Tibial artery (tissue), 4 donors: ENCODE data around the gene IQGAP2.

ENCODE experiments used
- DNase-seq, 2 donors: peaks; one replicate each; pipeline ENCODE4 v3.0.0-alpha.2; 2019
- H3K27ac ChIP-seq, 2 donors: fragments of 200-600 bp; sonication (generic) in 1 of 2; 1 replicate in 1 of 2; 2 replicates in 1 of 2; pipeline ENCODE4 v1.5.1; 2018 to 2019; ENCODE audit warnings: mild to moderate bottlenecking in 1 of 2
- H3K27me3 ChIP-seq, 2 donors: fragments of 200-600 bp; sonication (generic) in 1 of 2; one replicate each; pipeline versions ENCODE4 v1.5.1 to v1.6.0; 2016 to 2019
- H3K36me3 ChIP-seq, 3 donors: fragments of 200-600 bp; sonication (generic) in 2 of 3; one replicate each; pipeline ENCODE4 v1.5.1; 2016 to 2019; ENCODE audit warnings: mild to moderate bottlenecking in 2 of 3
- H3K4me1 ChIP-seq, 4 donors: fragments of 200-600 bp; sonication (generic) in 2 of 4; 1 replicate in 3 of 4; 2 replicates in 1 of 4; pipeline ENCODE4 v1.5.1; 2016 to 2019
- H3K4me3 ChIP-seq, 2 donors: fragments of 200-600 bp; sonication (generic) in 1 of 2; 1 replicate in 1 of 2; 2 replicates in 1 of 2; pipeline ENCODE4 v1.5.1; 2018 to 2019; ENCODE audit warnings: mild to moderate bottlenecking in 2 of 2
- H3K9me3 ChIP-seq, 3 donors: fragments of 200-600 bp; sonication (generic) in 1 of 3; one replicate each; pipeline ENCODE4 v1.5.1; 2016 to 2019
- CTCF ChIP-seq, 2 experiments: fragments of 200-600 bp in 1 of 2; fragments of 450-650 bp in 1 of 2; IDR thresholded peaks; one replicate each; pipeline ENCODE4 v1.5.1; 2017 to 2019; ENCODE audit warnings: antibody characterized with exemption in 2 of 2, mild to moderate bottlenecking in 1 of 2, moderate library complexity in 1 of 2
- intact Hi-C: fragments of 100-400 bp; cut with DNase I; formaldehyde crosslinking; loops from one replicate; pipeline ENCODE4 v1.15.0; 2023; ENCODE audit warnings: low total_unique reads

The IQGAP2 gene

GRCh38 chr5:76445830-76446229 lies 42.7 kb downstream of the IQGAP2 start:
- no peak for DNase-seq
- Histone ChIP-seq H3K9me3 (no peaks in the 10 kb centered on the region), H3K4me1 (no peaks in the 10 kb centered on the region), H3K4me3 (no peak overlapping the region), H3K36me3 (no peaks in the 10 kb centered on the region), H3K27ac (no peak overlapping the region), H3K27me3 (no peaks in the 10 kb centered on the region)
- intact Hi-C loops = no loop called here
- no peak for TF ChIP-seq CTCF (IDR thresholded peaks at IDR 0.05)

- no peak overlapping the region for H3K4me3 ChIP-seq
- TF ChIP-seq CTCF (IDR thresholded peaks at IDR 0.05) = no peak
- intact Hi-C loops = no loop called here
- H3K27me3 ChIP-seq = no peaks in the 10 kb centered on the region
- H3K36me3 ChIP-seq = no peaks in the 10 kb centered on the region
- H3K27ac ChIP-seq = no peak overlapping the region
- DNase-seq = no peak
- no peaks in the 10 kb centered on the region for H3K9me3 ChIP-seq
- no peaks in the 10 kb centered on the region for H3K4me1 ChIP-seq
These were observed 43.7 kb downstream of the IQGAP2 start for GRCh38 chr5:76446776-76447175.

GRCh38 chr5:76449606-76450005 lies 46.5 kb downstream of the IQGAP2 start:
- TF ChIP-seq CTCF (IDR thresholded peaks at IDR 0.05) = no peak
- intact Hi-C loops = no loop called here
- H3K4me3 ChIP-seq = no peak overlapping the region

GRCh38 chr5:76450054-76450453 lies 47.0 kb downstream of the IQGAP2 start:
- Histone ChIP-seq H3K9me3 (no peaks in the 10 kb centered on the region), H3K27me3 (no peaks in the 10 kb centered on the region), H3K36me3 (no peaks in the 10 kb centered on the region), H3K27ac (no peak overlapping the region), H3K4me1 (no peaks in the 10 kb centered on the region), H3K4me3 (no peak overlapping the region)
- DNase-seq = no peak
- TF ChIP-seq CTCF (IDR thresholded peaks at IDR 0.05) = no peak
- intact Hi-C loops = no loop called here

More at GRCh38 chr5:76449606-76450005, 46.5 kb downstream of the IQGAP2 start:
- Histone ChIP-seq H3K9me3 (no peaks in the 10 kb centered on the region), H3K27ac (no peak overlapping the region), H3K27me3 (no peaks in the 10 kb centered on the region), H3K4me1 (no peaks in the 10 kb centered on the region), H3K36me3 (no peaks in the 10 kb centered on the region)
- no peak for DNase-seq

- intact Hi-C loops = no loop called here
- Histone ChIP-seq H3K27me3 (no peaks in the 10 kb centered on the region), H3K9me3 (no peaks in the 10 kb centered on the region), H3K4me3 (no peak overlapping the region), H3K36me3 (no peaks in the 10 kb centered on the region), H3K27ac (no peak overlapping the region), H3K4me1 (no peaks in the 10 kb centered on the region)
- no peak for DNase-seq
- TF ChIP-seq CTCF (IDR thresholded peaks at IDR 0.05) = no peak
These were observed 48.1 kb downstream of the IQGAP2 start for GRCh38 chr5:76451031-76451701.
